ENCODE results near the gene OR2V1. TPM values are rescaled to one million over a fixed set of nuclear protein-coding genes. Genes with fewer than 3 reads are reported as not detected.

OR2V1 gene
- total and polyA plus RNA-seq, 2 experiments from 2014 or later: not detected

GRCh38 chr5:181167814-181168488 is 37.0 kb upstream of the OR2V1 start:
- no peak overlapping the region for H3K4me3 ChIP-seq
- H3K9me3 ChIP-seq (ENCODE audit: low read depth): no peaks in the 10 kb centered on the region
- H3K4me1 ChIP-seq (ENCODE audit: low read depth): peaks cover 4% of the 10 kb centered on the region
- H3K27me3 ChIP-seq: peaks cover 60% of the 10 kb centered on the region
- DNase-seq (ENCODE audit: low read depth in 1 of 2, low spot score in 1 of 2): peak in 1 of 2 donors; percentile 43
- no peaks in the 10 kb centered on the region for H3K36me3 ChIP-seq
- peak; percentile 48 for TF ChIP-seq CTCF (IDR thresholded peaks at IDR 0.05; ENCODE audit: low read depth, low read length)
- H3K27ac ChIP-seq: no peak overlapping the region

DNA sequence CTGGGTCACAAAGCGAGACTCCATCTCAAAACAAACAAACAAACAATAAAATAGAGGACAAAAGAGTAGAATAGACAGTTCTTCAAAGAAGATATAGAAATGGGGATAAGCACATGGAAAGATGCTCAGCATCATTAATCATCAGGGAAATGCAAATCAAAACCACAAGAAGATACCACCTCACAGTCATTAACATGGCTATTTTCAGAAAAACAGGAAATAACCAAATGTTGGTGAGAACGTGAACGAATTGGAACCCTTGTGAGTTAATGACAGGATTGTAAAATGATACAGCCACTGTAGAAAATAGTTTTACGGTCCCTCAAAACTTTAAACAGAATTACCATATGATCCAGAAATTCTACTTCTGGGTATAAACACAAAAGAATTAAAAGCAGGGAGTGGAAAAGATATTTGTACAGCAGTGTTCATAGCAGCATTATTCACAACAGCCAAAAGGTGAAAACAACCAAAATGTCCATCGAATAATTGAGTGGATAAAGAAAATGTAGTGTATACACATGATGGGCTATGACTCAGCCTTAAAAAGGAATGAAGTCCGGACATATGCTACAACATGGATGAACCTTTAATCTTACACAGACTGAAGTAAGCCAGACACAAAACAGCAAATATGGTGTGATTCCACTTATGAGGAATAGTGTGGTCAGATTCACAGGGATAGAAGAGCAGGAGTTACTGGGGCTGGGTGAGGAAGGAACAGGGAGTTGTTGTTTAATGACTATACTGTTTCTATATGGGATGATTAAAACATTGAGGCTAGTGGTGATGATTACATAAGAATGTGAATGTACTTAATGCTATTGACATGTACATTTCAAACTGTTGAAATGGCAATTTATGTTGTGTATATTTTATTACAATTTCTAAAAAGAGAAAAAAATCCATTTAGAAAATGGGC is 36.1 kb upstream of the OR2V1 start:
- DNase-seq (ENCODE audit: low read depth in 1 of 2, low spot score in 1 of 2): no peak
- no peak for TF ChIP-seq CTCF (IDR thresholded peaks at IDR 0.05; ENCODE audit: low read depth, low read length)
- Histone ChIP-seq H3K9me3 (ENCODE audit: low read depth) (no peaks in the 10 kb centered on the region), H3K4me1 (ENCODE audit: low read depth) (peaks cover 4% of the 10 kb centered on the region), H3K27me3 (peaks cover 51% of the 10 kb centered on the region), H3K4me3 (no peak overlapping the region), H3K36me3 (no peaks in the 10 kb centered on the region), H3K27ac (no peak overlapping the region)

DNA sequence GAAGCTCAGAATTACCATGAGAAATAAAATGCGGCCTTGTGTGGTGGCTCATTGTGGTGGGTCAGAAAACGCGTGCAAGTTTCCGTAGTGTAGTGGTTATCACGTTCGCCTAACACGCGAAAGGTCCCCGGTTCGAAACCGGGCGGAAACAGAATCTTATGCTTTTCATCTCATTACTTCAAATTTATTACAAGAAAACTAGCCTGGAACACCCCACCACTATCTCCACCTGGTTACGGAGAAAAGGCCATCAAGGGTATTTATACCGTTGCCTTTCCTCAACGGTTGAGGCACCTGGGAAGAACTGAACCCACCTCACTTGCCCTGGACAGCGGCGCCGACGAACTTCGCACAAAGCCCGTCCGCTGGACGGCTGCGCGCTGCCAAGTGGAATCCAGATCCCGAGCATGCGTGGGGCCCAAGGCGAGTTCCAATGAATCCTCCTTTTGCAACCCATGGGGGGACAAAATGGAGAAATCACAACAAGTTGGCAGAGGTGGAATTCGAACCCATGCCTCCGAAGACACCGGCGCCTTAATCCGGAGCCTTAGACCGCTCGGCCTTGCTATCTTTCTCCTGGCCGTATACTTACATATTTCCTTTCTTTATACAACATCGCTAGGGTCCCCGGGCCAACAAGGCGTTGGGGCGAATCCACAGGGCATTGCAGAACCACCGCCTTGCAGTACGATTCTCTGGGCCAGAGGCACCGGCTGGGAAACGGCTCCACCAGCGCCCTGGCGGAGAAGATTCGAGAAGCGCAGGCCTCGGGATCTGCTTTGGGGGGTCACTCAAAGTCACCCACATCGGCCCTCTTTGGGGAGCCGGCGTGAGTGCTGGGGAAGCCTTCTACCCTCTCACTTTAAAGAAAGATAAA is 33.3 kb upstream of the OR2V1 start:
- Histone ChIP-seq H3K4me1 (ENCODE audit: low read depth) (no peaks in the 10 kb centered on the region), H3K9me3 (ENCODE audit: low read depth) (no peaks in the 10 kb centered on the region), H3K27me3 (peaks cover 24% of the 10 kb centered on the region), H3K27ac (no peak overlapping the region), H3K4me3 (no peak overlapping the region), H3K36me3 (no peaks in the 10 kb centered on the region)
- TF ChIP-seq CTCF (IDR thresholded peaks at IDR 0.05; ENCODE audit: low read depth, low read length): no peak
- DNase-seq (ENCODE audit: low read depth in 1 of 2, low spot score in 1 of 2): peak in 1 of 2 donors; percentile 30

- Histone ChIP-seq H3K36me3 (no peaks in the 10 kb centered on the region), H3K4me3 (no peak overlapping the region), H3K27me3 (peaks cover 16% of the 10 kb centered on the region), H3K27ac (no peak overlapping the region), H3K9me3 (ENCODE audit: low read depth) (no peaks in the 10 kb centered on the region), H3K4me1 (ENCODE audit: low read depth) (no peaks in the 10 kb centered on the region)
- DNase-seq (ENCODE audit: low read depth in 1 of 2, low spot score in 1 of 2): no peak
- TF ChIP-seq CTCF (IDR thresholded peaks at IDR 0.05; ENCODE audit: low read depth, low read length): no peak
Measured at GRCh38 chr5:181163487-181164075, 32.6 kb upstream of the OR2V1 start.
